Endometrial microvascular endothelial cells (primary cell): ENCODE data around the gene SKAP1. TPM values are rescaled to one million over a fixed set of nuclear protein-coding genes. Genes with fewer than 3 reads are reported as not detected.

Experiments used
- in situ Hi-C: cut with HindIII; loops from 2 replicates; pipeline ENCODE4 v1.10.0; 2017; ENCODE audit warnings: low sequenced_read_pairs, low pct_unique_long_range_greater_than_20kb; ENCODE audit errors: inconsistent ontology term
- total RNA-seq: library from RNA; depleted of rRNA; stranded (reverse); fragments of >200 nt; gene quantifications from one replicate; pipeline ENCODE4 v1.2.3, GENCODE V29; 2015; ENCODE audit errors: inconsistent ontology term

The SKAP1 gene
- total RNA-seq, 1 donor from 2014 or later = not detected

DNA sequence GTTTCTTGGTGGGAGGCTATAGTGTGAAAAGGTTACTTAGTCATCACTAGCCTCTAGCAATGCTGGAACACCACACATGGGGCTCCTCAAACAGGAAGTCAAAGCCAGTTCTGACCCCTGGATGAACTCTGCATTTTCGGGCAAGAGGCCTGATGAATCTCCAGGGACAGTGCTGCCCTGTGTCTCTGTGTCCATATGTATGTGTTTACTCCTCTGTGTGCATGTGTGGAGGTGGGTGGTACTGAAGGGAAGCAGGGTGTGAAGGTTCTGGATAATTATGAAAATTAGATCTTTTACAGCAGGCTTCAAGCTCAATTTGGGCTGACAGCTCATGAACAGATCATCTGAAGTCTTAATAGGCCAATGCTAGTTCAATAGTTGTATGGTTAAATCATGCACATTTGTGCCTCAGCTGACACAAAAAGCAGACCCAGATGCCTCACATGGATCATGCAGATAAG is 188.9 kb downstream of the SKAP1 start:
- in situ Hi-C loops = no loop called here

DNA sequence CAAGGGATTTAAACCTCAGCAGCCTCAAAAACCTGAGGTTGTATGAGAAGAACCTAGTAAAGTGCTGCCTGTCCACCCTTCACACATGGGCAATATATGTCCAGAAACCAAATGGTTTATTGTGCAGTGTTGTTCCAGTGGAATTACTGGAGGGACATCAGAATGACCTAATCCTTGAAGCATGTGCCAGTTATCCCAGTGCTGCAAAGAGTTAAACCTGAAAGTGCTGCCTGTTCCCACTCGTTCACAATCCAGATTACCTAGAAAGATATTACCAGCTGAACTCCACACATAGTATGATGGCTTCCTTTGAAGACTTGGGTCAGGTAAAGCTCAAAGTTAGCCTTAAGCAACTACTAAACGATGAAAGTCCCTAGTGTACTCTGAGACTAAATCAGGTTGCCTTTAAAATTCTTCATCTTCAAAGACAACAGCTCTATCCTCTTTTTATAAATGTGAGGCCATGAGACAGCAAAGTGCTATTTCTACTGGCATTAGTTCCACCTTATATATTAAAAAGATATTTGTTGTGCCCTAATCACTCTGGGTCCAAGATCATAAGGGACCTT is 189.4 kb downstream of the SKAP1 start:
- in situ Hi-C loops = no loop called here

- in situ Hi-C loops = no loop called here
Measured at GRCh38 chr17:48240122-48240521, 189.9 kb downstream of the SKAP1 start.

DNA sequence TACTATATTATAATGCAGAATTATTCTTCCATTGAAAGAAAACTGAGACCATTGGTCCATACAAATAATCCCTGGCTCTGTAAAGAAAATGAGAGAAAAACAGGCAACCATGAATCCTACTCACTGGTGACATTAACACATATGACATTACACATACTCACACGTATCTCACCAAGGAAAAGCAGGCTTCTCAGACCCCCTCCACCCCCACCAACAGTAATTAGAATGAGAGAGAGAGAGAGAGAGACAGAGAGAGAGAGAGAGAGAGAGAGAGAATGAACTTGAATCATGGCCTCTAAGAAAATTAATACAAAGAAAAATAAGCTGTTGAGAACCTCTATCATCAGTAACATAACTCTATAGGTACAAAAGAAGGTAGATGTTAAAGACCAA is 190.4 kb downstream of the SKAP1 start:
- in situ Hi-C loops = no loop called here

- in situ Hi-C loops = no loop called here
Measured at GRCh38 chr17:48238933-48239602, 190.9 kb downstream of the SKAP1 start.

GRCh38 chr17:48237456-48237855 is 192.6 kb downstream of the SKAP1 start:
- in situ Hi-C loops = no loop called here

GRCh38 chr17:48236681-48237134 is 193.3 kb downstream of the SKAP1 start:
- in situ Hi-C loops = no loop called here

DNA sequence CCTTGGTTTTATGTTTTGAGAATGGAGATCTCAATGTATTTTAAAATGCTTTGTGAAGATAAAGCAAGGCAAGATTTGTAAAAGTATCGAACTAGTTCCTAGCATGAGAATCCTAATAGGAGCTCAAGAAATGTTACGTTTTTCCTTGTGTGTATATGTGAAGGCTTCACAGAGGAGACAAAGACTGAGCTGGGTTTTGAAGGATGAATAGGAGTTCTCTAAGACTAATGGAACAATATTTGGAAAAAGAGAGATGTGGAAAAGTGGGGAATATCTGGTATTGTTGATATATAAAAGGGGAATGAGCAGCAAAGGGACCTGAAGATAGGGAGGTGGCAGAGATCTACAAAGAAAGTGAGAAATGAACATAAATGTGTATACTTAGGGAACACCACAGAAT is 195.1 kb downstream of the SKAP1 start:
- in situ Hi-C loops = no loop called here

DNA sequence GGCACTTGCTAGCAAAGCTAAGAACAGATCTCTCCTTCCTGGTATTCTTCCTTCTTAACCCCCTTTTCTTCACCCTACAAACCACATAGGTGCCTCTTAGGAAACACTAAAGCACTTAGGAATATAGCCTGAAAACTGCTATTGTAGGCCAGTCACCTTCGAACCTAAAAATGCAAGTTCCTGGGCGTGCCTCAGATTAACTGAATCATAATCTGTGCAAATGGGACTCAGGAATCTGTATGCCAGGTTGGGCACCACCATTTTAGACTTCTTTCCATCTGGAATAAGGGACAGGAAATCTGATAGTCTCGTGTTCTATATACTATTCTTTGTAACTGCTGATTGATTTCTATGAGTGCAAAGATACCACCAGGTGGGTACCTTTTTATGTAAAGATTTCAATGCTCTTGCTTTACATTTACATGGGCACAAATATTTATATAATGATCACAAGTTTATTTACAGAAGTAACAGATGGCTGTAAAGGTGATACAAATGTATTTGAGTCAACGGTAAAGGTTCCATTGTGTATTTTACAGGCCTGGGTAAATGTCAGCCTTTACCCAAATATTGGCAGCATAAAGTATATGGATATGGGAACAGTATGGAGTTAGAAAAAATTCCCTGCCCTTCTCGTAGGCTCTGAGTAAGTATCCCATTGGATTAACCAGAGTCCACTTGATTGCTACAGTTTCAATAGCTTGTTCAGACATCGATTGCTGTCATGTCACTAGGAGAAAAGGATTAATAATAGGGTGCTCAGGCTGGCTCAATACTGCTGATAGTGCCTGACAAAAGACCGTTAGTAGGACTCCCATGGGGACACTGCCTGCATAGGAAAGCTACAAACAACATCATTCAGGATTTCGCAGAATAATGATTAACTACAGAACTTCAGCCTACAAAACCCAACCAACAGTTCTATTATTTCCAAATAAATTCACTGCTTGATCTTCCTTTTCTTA is 197.7 kb downstream of the SKAP1 start:
- in situ Hi-C loops = no loop called here

GRCh38 chr17:48229936-48230335 is 200.1 kb downstream of the SKAP1 start:
- in situ Hi-C loops = no loop called here

DNA sequence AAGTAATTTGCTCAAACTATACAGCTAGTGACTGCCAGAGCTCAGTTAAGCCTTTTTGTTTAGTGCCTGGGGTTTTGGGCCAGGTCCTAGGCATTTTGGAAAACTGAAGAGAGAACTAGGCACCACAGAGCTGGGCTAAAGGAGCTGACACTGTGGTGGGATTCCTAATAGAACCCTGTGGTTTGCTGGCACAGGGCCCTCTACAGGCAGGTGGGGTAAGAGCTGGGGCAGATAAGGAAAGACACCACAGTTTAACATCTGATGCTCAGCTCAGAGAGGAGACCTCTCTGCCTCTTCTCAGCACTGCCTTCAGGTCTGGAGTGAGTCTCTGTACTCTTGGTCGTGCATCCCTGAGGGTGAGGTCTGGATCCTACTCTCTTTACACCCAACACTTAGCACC is 201.3 kb downstream of the SKAP1 start:
- in situ Hi-C loops = no loop called here

- in situ Hi-C loops = no loop called here
Measured at GRCh38 chr17:48225725-48226567, 204.1 kb downstream of the SKAP1 start.

GRCh38 chr17:48223945-48224344 is 206.1 kb downstream of the SKAP1 start:
- in situ Hi-C loops = no loop called here

DNA sequence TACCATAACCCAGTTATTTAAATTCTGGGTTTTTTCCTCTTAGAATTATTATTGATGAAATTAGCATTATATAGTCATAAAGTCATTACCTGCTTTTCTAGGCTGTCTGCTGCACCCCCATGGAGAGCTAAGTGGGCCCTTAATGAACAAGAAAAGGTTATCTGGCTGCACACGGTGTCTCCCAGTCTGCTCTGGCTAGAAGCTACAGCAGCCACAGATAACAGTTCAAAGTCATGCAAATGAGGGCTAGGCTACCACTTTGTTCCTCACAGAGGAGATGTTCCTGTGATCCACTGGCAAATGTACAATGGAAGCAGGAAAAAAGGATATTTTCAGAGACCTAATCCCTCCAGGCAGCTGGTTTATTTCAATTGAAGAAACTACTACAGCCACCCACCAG is 210.4 kb downstream of the SKAP1 start:
- in situ Hi-C loops = no loop called here

- in situ Hi-C loops = no loop called here
Measured at GRCh38 chr17:48215583-48216139, 214.4 kb downstream of the SKAP1 start.

DNA sequence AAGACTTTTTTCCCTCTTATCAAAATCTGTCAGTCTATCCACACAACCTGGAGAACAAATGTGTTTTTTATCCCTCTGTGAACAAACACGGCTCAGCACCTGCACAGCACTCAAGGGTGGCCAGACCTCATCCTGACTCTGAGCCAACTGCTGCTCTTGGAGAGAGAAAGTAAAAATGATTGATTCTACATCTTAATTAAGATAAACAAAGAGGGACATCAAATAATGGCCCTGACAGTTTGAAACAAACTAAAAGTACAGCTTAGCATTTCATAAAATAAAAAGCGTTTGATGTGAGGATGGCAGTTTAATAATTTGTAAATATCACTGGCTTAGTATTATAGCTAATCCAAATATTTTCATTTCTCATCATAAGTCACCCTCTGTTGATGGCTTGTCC is 216.2 kb downstream of the SKAP1 start:
- in situ Hi-C loops = no loop called here

- in situ Hi-C loops = no loop called here
Measured at GRCh38 chr17:48211787-48212186, 218.2 kb downstream of the SKAP1 start.

DNA sequence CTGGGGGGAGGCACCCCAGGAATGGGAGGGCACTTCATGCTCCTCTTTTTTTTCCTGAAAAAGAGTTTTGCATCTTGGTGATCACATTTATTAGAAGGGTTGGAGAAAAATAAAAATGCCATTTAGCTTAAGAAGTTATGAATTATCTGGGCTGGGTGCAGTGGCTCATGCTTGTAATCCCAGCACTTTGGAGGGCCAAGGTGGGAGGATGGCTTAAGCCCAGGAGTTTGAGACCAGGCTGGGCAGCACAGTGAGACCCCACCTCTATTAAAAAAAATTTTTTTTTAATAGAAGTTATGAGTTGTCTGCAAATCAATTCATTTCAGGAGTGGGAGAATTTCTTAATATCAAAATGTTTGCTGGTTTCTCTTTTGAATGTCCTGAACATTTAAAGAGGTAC is 219.0 kb downstream of the SKAP1 start:
- in situ Hi-C loops = no loop called here

DNA sequence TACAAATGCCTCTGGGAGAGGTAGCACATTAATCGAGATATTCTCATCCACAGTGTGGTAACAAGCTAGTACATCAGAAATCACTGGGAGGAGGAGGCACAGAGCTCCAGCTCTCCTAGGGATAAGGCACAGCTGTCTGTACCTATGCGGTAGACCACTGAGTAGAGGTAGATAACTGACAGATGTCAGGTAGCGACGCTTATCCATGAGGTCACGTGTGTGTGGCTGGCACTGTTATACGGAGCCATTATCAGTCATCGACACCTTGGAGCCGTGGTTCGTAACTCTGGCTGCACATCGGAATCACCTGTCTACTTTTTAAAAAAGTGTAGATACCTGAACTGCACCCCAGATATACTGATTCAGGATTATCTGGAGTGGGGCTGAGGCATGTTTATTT is 220.0 kb downstream of the SKAP1 start:
- in situ Hi-C loops = no loop called here
